PC-3 (cell line): ENCODE data around the gene LCTL. TPM values are rescaled to one million over a fixed set of nuclear protein-coding genes. Genes with fewer than 3 reads are reported as not detected.
A peak's percentile ranks its signal among the peaks of the same experiment; 100 is the strongest.

Source experiments
- ATAC-seq: fragments of 200-7000 bp; cut with Tn5 transposase; 2 replicates; pipeline ENCODE4 v1.9.1; 2020; ENCODE audit warnings: mild to moderate bottlenecking, moderate library complexity
- BruUV-seq: library from RNA; stranded (reverse); fragments of 400-500 nt; replicated peaks from 2 replicates; lab custom pipeline; 2021; lab: Mats Ljungman, UMichigan
- CTCF ChIA-PET: fragments of 300-600 bp; sonication (Branson Sonifier 250); formaldehyde crosslinking; loops from one replicate; lab custom pipeline; 2022; ENCODE audit warnings: antibody characterized with exemption; lab: Charles Lee
- POLR2A ChIA-PET: fragments of 300-600 bp; sonication (Branson Sonifier 250); formaldehyde crosslinking; loops from one replicate; lab custom pipeline; 2022; ENCODE audit warnings: antibody characterized with exemption; ENCODE audit not compliant: unreplicated experiment; lab: Charles Lee
- DNase-seq: peaks from one replicate; pipeline ENCODE4 v3.0.0-alpha.2; 2015
- H2AFZ ChIP-seq: fragments of 300-600 bp; sonication (generic); 2 replicates; pipeline ENCODE4 v1.6.0; 2016; ENCODE audit warnings: antibody characterized with exemption, low read length
- H3F3A ChIP-seq: fragments of 300-600 bp; sonication (generic); one replicate; pipeline ENCODE4 v1.6.0; 2017; ENCODE audit warnings: antibody characterized with exemption, low read length, control low read depth, mild to moderate bottlenecking; ENCODE audit not compliant: unreplicated experiment
- H3K27ac ChIP-seq: fragments of 300-600 bp; sonication (generic); 2 replicates; pipeline ENCODE4 v1.5.1; 2016; ENCODE audit warnings: mild to moderate bottlenecking, low read length
- H3K27me3 ChIP-seq: fragments of 300-600 bp; sonication (generic); 2 replicates; pipeline ENCODE4 v1.6.1; 2016; ENCODE audit warnings: low read length, mixed read lengths
- H3K36me3 ChIP-seq: fragments of 300-600 bp; sonication (generic); 2 replicates; pipeline ENCODE4 v1.6.1; 2016; ENCODE audit warnings: low read depth, mixed run types, low read length, mixed read lengths
- H3K4me1 ChIP-seq: fragments of 300-600 bp; sonication (generic); 2 replicates; pipeline ENCODE4 v1.5.1; 2016; ENCODE audit warnings: low read length; ENCODE audit not compliant: insufficient read depth
- H3K4me2 ChIP-seq: fragments of 300-600 bp; sonication (generic); 2 replicates; pipeline ENCODE4 v1.6.0; 2016; ENCODE audit warnings: low read length
- H3K4me3 ChIP-seq: fragments of 300-600 bp; sonication (generic); 2 replicates; pipeline ENCODE4 v1.5.1; 2016; ENCODE audit warnings: mild to moderate bottlenecking, low read length, mixed read lengths
- H3K79me2 ChIP-seq: fragments of 300-600 bp; sonication (generic); 2 replicates; pipeline ENCODE4 v1.6.1; 2017; ENCODE audit warnings: low read length, mixed read lengths
- H3K9ac ChIP-seq: fragments of 300-600 bp; sonication (generic); 2 replicates; pipeline ENCODE4 v1.6.0; 2016; ENCODE audit warnings: mild to moderate bottlenecking, low read length
- H3K9me2 ChIP-seq: fragments of 300-600 bp; sonication (generic); replicated peaks from 2 replicates; pipeline ENCODE4 v1.6.1; 2016; ENCODE audit warnings: mixed run types, low read length, mixed read lengths
- H3K9me3 ChIP-seq: fragments of 300-600 bp; sonication (generic); 2 replicates; pipeline ENCODE4 v1.6.1; 2016; ENCODE audit warnings: low read length, mixed read lengths
- H4K20me1 ChIP-seq: fragments of 300-600 bp; sonication (generic); 2 replicates; pipeline ENCODE4 v1.6.1; 2016; ENCODE audit warnings: low read length, mixed read lengths
- CTCF ChIP-seq: fragments of 300-600 bp; sonication (generic); conservative IDR thresholded peaks from 2 replicates; pipeline ENCODE4 v1.5.1; 2017; ENCODE audit warnings: antibody characterized with exemption, low read depth, mild to moderate bottlenecking, low read length
- EZH2 ChIP-seq: fragments of 300-600 bp; sonication (generic); IDR thresholded peaks from one replicate; pipeline ENCODE4 v1.6.1; 2017; ENCODE audit warnings: antibody characterized with exemption, mild to moderate bottlenecking, low read length; ENCODE audit not compliant: unreplicated experiment
- EZH2phosphoT487 ChIP-seq: fragments of 300-600 bp; sonication (generic); IDR thresholded peaks from 2 replicates; pipeline ENCODE4 v1.6.1; 2018; ENCODE audit warnings: mild to moderate bottlenecking, antibody characterized with exemption, low read length, borderline replicate concordance
- intact Hi-C: fragments of 100-400 bp; cut with micrococcal nuclease; formaldehyde crosslinking; loops from 2 replicates; pipeline ENCODE4 v1.9.0; 2023
- total RNA-seq: library from RNA; depleted of rRNA; stranded (reverse); fragments of >200 nt; gene quantifications from 2 replicates; pipeline ENCODE4 v1.2.3, GENCODE V29; 2014; rRNA removed

The LCTL gene
- total RNA-seq, 1 experiment from 2014 or later, result not detected

GRCh38 chr15:66498501-66499386 is 67.1 kb downstream of the LCTL start:
- Histone ChIP-seq H2AFZ (no peak overlapping the region), H3K9me2 (no peaks in the 10 kb centered on the region), H3F3A (peaks cover 32% of the 10 kb centered on the region), H4K20me1 (peaks cover 42% of the 10 kb centered on the region), H3K27me3 (no peaks in the 10 kb centered on the region), H3K4me2 (0 out of 2 replicates have a peak overlapping the region, but pooled peaks have one; percentile 6), H3K79me2 (peaks cover 53% of the 10 kb centered on the region), H3K36me3 (peaks cover 50% of the 10 kb centered on the region), H3K9ac (no peak overlapping the region), H3K4me3 (no peak overlapping the region), H3K4me1 (peaks cover 18% of the 10 kb centered on the region), H3K27ac (no peak overlapping the region), H3K9me3 (no peaks in the 10 kb centered on the region)
- TF ChIP-seq EZH2phosphoT487, result no peak
- TF ChIP-seq EZH2, result no peak
- TF ChIP-seq CTCF, result peak; percentile 41; the same call in 1 of the 2 replicates
- intact Hi-C loops, result no loop called here
- BruUV-seq, result no TSS peak
- peak; percentile 50 for DNase-seq
- CTCF ChIA-PET, result interaction anchor here (0.6 kb wide), 4 partner anchors 97 to 147 kb away, joined by 3 read pairs; partner anchors contain the start of gene MAP2K1
- ATAC-seq, result no peak
- POLR2A ChIA-PET, result interaction anchor here (0.5 to 0.7 kb wide), 2 partner anchors 207 to 1008 kb away, joined by 3 to 4 read pairs; no protein-coding TSS in a partner anchor

Other genes with a start within 250 kb of the LCTL start
- gene TIPIN, start 209.3 kb downstream of the LCTL start, total RNA-seq, result 11.5 and 14.2 TPM in 2 replicates
- gene MAP2K1, start 179.1 kb downstream of the LCTL start, total RNA-seq, result 35.5 and 55.2 TPM in 2 replicates
- 34.1 and 38.2 TPM in 2 replicates for gene SNAPC5, start 68.2 kb downstream of the LCTL start, total RNA-seq
- gene RPL4, start 61.1 kb downstream of the LCTL start, total RNA-seq, result 1,239 and 2,773 TPM in 2 replicates
- gene ZWILCH, start 60.7 kb downstream of the LCTL start, total RNA-seq, result 18.1 and 19.9 TPM in 2 replicates
- gene SMAD6, start 136.2 kb upstream of the LCTL start, total RNA-seq, result 19.9 and 21.8 TPM in 2 replicates